Kidney capillary endothelial cell (primary cell): ENCODE results near the gene ADGRD1.
"Not testable (repeated sequence)": the region's sequence is repeated elsewhere in the genome, so short reads cannot be mapped to it uniquely, and the experiment has no call there.

Experiments
- DNase-seq: peaks from one replicate; pipeline ENCODE4 v3.0.0-alpha.2; 2018; ENCODE audit warnings: low spot score

Gene ADGRD1

DNA sequence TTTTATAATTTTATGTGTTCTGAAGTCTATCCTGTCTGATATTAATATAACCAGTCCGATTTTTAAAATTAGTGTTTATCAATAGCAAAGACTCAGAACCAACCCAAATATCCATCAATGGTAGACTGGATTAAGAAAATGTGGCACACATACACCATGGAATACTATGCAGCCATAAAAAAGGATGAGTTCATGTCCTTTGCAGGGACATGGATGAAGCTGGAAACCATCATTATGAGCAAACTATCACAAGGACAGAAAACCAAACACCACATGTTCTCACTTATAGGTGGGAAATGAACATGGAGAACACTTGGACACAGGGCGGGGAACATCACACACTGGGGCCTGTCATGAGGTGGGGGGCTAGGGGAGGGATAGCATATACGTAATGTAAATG, 16.2 kb upstream of the ADGRD1 start:
- DNase-seq, result not testable (repeated sequence)

GRCh38 chr12:130938186-130938585, 15.5 kb upstream of the ADGRD1 start:
- no peak for DNase-seq

DNA sequence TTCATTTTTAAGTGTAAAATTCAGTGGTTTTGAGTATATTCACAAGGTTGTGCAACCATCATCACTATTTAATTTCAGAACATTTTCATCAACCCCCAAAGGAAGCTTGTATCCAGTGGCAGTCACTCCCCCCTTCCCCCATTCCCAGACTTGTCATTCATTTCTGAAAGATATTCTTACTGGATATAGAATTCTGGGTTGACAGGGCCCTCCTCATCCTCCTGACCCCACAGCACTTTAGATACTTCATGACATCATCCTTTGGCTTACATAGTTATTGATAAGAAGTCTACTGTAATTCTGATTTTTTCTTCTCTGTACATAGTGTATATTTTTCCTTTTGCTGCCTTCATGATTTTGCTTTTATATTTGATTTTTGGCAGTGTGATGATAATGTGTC, 8.8 kb upstream of the ADGRD1 start:
- no peak for DNase-seq

DNA sequence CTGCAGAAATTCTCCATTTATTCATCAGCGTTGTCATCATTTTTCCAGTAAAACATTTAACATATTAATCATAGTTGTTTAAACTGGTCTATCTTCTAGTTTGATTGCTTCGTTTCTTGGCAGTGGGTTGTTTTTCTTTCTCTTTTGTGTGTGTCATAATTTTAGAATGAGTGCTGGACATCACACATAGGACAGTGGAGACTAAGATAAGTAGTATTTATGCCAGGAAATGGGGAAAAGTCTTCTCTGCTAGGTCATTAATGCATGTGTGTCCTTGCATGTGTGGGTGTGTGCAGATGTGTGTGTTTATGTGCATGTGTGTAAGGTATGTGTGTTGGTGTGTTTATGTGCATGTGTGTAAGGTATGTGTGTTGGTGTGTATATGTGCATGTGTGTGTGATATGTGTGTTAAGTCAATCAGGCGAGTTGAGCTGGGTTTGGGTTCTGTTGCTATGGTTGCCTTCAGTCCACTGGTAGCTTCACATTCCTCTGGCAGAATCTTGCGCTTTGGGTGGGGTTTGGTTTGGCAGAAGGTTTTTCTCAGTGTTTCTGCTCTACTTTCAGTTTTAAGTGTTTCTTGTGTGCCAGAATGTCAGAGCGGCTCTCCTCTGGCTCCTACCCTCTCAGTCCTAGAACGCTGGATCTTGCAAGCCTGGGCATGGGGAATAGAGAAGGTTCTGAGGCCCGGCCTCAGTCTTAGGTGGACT, 7.8 kb upstream of the ADGRD1 start:
- no peak for DNase-seq

DNA sequence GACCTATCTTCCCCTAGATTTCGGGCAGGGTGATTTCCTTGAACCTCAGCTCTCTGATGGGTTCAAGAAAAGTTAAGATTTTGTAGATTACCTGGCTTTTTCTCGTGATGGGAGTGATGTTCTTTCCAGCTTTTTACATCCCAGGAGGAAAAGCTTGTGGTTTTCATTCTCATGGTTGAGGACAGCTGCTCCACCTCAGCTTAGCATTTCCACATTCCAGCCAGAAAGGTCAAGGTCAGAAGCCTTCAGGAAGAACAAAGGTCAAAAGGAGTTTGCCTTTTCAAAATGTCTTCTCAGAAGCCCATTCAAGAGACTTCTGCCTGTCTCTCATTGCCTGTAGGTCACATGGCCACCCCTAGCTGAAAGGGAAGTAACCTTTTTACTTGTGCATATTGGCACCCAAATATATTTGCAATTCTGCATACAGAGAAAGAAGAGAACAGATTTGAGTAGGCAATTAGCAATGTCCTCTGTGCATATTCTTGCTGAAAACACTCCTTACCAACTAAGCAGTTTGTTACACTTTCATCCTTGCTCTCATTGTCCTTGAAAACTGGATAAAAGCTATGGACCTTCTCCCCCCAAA, 6.6 kb upstream of the ADGRD1 start:
- no peak for DNase-seq

GRCh38 chr12:130948136-130948535, 5.6 kb upstream of the ADGRD1 start:
- DNase-seq, result no peak

DNA sequence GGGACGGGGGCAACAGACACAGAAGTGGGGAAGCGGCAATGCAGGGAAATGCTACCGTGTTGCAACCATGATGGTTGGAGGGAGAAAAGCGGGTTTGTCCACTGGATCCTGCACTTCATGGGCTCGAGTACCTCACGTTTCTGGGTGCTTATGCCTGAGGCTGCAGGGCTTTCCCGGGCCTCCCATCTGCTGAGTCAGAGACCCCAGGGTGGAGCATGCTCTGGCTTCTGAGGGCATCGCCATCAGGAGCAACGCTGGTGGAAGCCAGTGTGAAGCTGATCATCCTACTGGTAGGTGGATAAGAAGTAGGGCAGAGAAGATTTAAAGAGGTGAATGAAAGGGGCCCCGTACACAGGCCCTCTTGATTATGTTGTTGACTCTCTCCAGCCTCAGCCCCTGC, 5.0 kb upstream of the ADGRD1 start:
- no peak for DNase-seq

GRCh38 chr12:130949806-130950205, 3.9 kb upstream of the ADGRD1 start:
- DNase-seq, result no peak

DNA sequence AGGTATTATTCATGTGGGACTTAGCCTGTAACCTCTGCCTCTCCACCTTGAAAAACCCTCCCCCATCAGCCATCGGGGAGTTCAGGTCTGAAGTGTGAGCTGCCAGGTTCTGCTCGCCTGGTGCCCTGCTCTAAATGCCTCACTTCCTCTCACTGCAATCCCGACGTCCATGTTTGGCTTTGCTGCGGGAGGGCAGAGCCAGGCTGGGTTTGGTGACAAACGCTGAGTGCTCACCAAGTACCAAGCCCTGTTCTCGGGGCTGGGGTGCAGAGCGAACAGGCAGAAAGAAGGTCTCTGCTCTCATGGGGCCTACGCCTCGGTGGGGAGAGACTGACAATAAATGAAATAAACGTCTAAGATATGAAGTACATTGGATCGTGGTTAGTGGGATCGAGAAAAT, 2.1 kb upstream of the ADGRD1 start:
- DNase-seq, result no peak

DNA sequence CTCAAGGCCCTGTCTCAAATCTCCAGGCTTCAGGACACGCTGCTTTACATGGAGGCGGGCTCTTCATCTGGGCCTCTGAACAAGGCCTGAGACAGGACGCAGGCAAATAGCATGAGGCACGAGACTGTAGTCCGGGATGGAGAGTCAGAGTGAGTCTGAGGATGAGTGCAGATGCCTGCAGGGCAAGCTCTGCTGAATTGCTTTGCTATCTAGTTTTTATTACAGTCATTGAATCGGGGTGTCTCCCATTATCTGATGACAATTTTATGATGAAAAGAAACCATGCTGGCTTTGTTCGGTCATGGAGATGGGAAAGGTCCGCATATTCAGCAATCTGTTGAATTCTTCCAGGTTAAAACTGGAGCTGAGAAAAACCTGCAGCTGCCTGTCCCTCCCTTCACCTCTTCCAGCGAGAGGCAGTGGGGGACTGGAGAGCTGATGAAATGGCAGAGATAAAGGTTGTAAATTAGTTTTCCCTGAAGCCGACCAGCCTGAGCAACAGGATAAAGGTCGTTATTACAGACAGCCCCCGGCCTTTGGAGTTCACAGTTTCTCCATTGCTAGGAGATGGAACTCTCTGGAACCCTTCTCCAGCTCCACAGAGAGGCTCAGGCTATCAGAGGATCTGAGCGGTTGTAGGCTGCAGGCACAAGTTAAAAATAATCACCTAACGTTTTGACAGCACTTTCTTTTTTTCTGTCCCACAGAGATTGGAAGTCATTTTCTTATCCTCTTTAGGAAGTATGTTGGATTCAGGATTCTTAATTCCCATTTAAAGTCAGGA, 1.3 kb upstream of the ADGRD1 start:
- DNase-seq, result no peak

GRCh38 chr12:130954544-130954831, 781 bp downstream of the ADGRD1 start:
- DNase-seq, result no peak

DNA sequence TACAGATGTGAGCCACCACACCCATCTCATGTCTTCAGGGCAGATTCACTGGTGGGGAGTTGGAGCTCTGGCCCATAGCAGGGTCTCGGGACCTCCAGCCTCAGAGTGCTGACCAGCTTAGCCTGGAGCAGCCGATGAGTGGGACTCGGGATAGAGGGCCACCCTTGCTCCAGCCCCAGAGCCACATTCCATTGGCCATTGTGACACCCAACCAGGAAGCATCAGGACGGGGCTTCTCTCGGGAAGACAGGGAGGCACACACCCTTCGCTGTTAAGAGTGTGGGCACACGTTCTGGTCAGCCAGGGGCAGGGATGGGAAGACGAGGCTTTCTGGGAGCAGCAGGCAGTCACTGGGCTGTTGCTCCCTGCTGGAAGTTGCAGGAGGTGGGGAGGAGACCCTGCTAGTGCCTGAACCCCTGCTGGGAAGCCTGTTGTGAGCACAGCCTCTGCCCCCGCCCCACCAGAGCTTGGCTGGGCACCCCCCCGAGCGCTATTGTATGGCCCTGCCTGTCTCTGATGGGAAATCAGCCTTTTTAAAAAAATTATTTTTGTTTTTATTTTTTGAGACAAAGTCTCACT, 1.6 kb downstream of the ADGRD1 start:
- no peak for DNase-seq

- DNase-seq, result no peak
Observed at GRCh38 chr12:130956009-130956408, 2.3 kb downstream of the ADGRD1 start.

DNA sequence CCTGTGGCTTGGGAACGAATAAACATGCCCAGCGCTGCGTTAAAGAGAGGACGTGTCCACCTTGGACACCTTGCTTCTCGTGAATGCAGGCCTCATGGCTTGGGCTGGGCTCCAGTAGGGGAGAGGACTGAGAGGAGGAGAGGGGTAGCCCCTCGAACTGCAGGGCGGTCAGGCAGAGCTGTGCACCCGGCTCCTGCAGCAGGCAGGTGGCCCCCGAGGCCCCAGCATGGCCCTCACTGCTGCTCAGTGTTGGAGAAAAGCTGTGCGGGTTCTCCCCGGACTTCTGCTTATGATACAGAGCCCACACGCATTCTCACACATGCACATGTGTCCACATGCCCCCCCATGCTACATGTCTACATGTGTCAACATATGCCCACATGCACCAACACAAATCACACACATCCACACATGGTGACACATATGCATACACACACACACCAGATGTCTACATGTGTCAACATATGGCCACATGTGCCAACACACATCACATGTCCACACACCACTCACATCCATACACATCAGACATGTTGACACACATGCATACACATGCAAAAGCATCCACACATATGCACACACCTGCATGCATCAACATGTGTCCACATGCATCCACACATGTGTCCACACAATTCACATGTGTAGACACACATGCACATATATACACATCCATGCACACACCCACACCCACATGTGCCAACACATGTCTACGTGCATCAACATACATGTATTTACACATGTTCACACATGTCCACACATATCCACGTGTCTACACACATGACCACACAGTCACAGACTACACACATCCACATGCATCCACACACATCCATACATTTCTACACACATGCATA, 3.0 kb downstream of the ADGRD1 start:
- no peak for DNase-seq

DNA sequence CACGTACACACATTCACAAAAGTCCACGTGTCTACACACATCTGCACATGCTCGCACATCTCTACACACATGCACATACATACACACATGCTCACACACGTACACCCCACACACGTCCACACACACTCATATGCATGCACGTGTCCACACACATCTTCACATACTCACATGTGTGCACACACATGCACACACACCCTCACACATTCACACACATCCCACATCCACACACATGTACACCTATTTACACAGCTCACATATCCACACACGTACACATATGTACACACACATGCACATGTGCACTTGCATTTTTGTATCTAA, 3.6 kb downstream of the ADGRD1 start:
- DNase-seq, result no peak

GRCh38 chr12:130958557-130959140, 4.9 kb downstream of the ADGRD1 start:
- DNase-seq, result no peak

GRCh38 chr12:130959632-130960031, 5.9 kb downstream of the ADGRD1 start:
- no peak for DNase-seq

- no peak for DNase-seq
Observed at GRCh38 chr12:130960058-130960457, 6.4 kb downstream of the ADGRD1 start.

DNA sequence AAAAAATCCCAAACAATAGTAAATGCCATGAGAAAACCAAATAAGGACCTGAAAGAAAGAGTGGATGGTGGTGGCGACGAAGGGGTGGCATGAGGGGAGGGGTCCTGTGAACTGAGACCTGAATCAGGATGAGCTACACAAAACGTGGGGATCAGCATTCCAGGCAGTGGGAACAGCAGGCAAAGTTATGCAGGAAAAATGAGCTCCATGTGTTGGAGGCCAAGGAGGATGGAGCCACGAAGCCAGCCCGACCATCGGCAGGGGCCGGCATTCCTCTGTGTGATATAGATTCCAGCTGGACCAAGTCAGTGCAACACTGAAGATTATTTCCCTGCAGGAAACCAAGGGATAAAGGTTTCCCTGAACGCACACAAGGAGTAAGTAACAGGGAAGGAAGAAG, 7.1 kb downstream of the ADGRD1 start:
- no peak for DNase-seq

DNA sequence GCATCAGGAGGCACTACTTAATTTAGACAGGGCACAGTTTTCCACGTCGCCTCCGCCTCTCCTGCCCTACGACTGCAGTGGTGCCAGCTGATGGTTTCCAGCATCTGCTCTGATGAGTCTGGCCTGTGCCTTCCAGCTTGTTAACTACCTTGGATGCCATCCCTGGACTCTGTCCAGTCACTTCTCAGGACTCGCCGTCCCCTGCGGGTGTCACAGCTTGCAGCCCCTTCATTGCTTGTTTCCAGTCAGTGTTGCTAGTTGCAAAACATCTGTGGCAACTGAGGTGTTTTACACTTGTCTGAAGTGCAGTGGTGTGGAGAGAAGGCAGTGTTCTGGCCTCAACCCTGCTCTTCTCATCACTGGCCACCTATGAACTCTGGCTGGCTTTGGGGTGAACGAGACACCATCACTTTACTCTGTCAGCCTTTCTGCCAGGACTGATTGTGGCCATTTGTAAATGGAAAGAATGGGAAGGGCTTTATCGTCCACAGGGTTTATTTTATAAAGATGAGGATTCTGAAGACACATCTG, 8.3 kb downstream of the ADGRD1 start:
- no peak for DNase-seq

GRCh38 chr12:130965214-130965613, 11.5 kb downstream of the ADGRD1 start:
- no peak for DNase-seq

DNA sequence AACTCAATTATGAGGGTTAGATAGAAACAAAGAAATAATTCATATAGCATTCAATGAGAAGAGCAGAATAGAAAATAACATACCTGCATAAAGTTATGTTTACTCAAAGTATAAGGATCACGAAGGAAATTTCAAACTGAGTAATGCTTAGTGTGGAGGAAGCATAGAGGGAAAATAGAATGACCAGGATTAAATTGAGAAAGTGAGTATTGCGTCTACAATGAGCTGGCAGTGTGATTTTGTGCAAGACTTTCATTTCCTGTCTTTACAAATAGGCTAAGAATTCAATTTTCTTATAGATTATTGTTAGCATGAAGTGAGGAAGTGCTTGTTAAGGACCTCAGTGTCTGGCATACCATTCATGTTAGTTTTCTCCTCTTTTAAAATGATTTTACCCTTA, 12.0 kb downstream of the ADGRD1 start:
- DNase-seq, result peak; percentile 5
